ENCODE results near the gene ADI1. TPM values are rescaled to one million over a fixed set of nuclear protein-coding genes. Genes with fewer than 3 reads are reported as not detected.

Gene ADI1
- total and polyA plus RNA-seq, 2 of the 8 experiments (the other 6 are each of a cell fraction or from before 2014, with no cell fraction given): 12.2 to 40.2 TPM

- H4K91ac ChIP-seq (replicated peaks; ENCODE audit: insufficient read length, low read length): no peak overlapping the region
- peaks cover 0 to 2% of the 10 kb centered on the region in 2 experiments for H4K20me1 ChIP-seq (replicated peaks in 1 of 2; ENCODE audit: control insufficient read depth in 1 of 2, insufficient read depth in 2 of 2, low read length in 2 of 2)
- no peak overlapping the region for H2AK5ac ChIP-seq (ENCODE audit: low read depth, low read length)
- no peak for FAIRE-seq
- DNase-seq (ENCODE audit: low read depth in 1 of 2, low spot score in 2 of 2): no peak
- H3K9ac ChIP-seq (replicated peaks in 1 of 4; ENCODE audit: extremely low read depth in 1 of 4, low read depth in 3 of 4, low read length in 3 of 4): no peak overlapping the region
- H4K5ac ChIP-seq (ENCODE audit: insufficient read length, low read depth, low read length): no peak overlapping the region
- no peak overlapping the region for H2BK20ac ChIP-seq (ENCODE audit: low read length)
- H3K9me3 ChIP-seq (ENCODE audit: insufficient read depth in 2 of 2, low read depth in 1 of 2, low read length in 1 of 2): no peaks in the 10 kb centered on the region
- no peak overlapping the region for H2BK12ac ChIP-seq (ENCODE audit: low read depth, low read length)
- CTCF ChIA-PET (ENCODE audit: partially characterized antibody): interaction anchor here (0.7 to 15.8 kb wide), 9 partner anchors 9 to 136 kb away, joined by 3 to 152 read pairs (median 3); no protein-coding TSS in a partner anchor
- no peak overlapping the region for H3K56ac ChIP-seq (replicated peaks; ENCODE audit: insufficient read length, low read depth, low read length)
- H3K27ac ChIP-seq (ENCODE audit: low read depth, low read length): no peak overlapping the region
- H3K23ac ChIP-seq (ENCODE audit: insufficient read length): no peak overlapping the region
- H3K23me2 ChIP-seq (ENCODE audit: low read depth, low read length): no peaks in the 10 kb centered on the region
- no peak overlapping the region for H3K14ac ChIP-seq (ENCODE audit: insufficient read length)
- H3K4me1 ChIP-seq (replicated peaks in 1 of 4; ENCODE audit: control insufficient read depth in 3 of 4, insufficient read depth in 4 of 4, low read length in 3 of 4): peaks cover 0 to 2% (median 0%) of the 10 kb centered on the region in 4 experiments; a peak in 1 of 7 replicates
- H4K8ac ChIP-seq (ENCODE audit: extremely low read depth, insufficient read depth, low read length): no peak overlapping the region
- H2BK15ac ChIP-seq (ENCODE audit: low read length): no peak overlapping the region
- no peak overlapping the region for H3K4ac ChIP-seq (replicated peaks; ENCODE audit: insufficient read length, low read depth, low read length)
- H2BK5ac ChIP-seq (ENCODE audit: low read depth, low read length): no peak overlapping the region
- no peak overlapping the region for H2AFZ ChIP-seq (ENCODE audit: low read length)
- 86% methylated on average over 9 of the region's 10 CpGs; no CpG with 5 or more reads in 1 of the 2 experiments for WGBS, 2 experiments (ENCODE audit: extremely low coverage in 1 of 2, insufficient coverage in 1 of 2, insufficient read length in 1 of 2, insufficient replicate concordance in 2 of 2, low coverage in 1 of 2, low lambda C conversion rate in 2 of 2, missing lambda C conversion rate in 1 of 2)
- no peak overlapping the region for H3K4me2 ChIP-seq (ENCODE audit: insufficient read depth in 1 of 2, low read depth in 2 of 2, low read length in 2 of 2)
- no peaks in the 10 kb centered on the region for H3K79me2 ChIP-seq (ENCODE audit: control insufficient read depth in 1 of 2, insufficient read depth in 2 of 2, low read length in 2 of 2)
- no peak overlapping the region for H2BK120ac ChIP-seq (replicated peaks; ENCODE audit: low read depth, low read length)
- H3K79me1 ChIP-seq (ENCODE audit: low read depth, low read length): no peaks in the 10 kb centered on the region
- POLR2A ChIA-PET (ENCODE audit: partially characterized antibody): interaction anchor here (1.1 to 2.1 kb wide), 3 partner anchors 9 to 70 kb away, joined by 3 to 5 read pairs (median 3); no protein-coding TSS in a partner anchor
- no peak overlapping the region for H3K18ac ChIP-seq (ENCODE audit: extremely low read depth, low read length)
- no peaks in the 10 kb centered on the region for H3K27me3 ChIP-seq (replicated peaks in 1 of 4; ENCODE audit: control insufficient read depth in 3 of 4, extremely low read depth in 1 of 4, insufficient read depth in 3 of 4, low read length in 3 of 4)
- peaks cover 0 to 9% (median 0%) of the 10 kb centered on the region in 4 experiments; a peak in 4 of 8 replicates for H3K36me3 ChIP-seq (ENCODE audit: control insufficient read depth in 2 of 4, insufficient read depth in 4 of 4, low read length in 3 of 4)
- H3K4me3 ChIP-seq (ENCODE audit: extremely low read depth in 1 of 4, insufficient read depth in 2 of 4, low read depth in 3 of 4, low read length in 4 of 4): no peak overlapping the region
- TF ChIP-seq POU5F1 (IDR thresholded peaks at IDR 0.05; ENCODE audit: low read depth, low read length) (no peak), TCF12 (IDR thresholded peaks at IDR 0.05; ENCODE audit: low read depth, low read length) (no peak), NRF1 (IDR thresholded peaks at IDR 0.05; ENCODE audit: low read depth, low read length) (no peak), BCL11A (IDR thresholded peaks at IDR 0.05; ENCODE audit: low read depth in 2 of 2, low read length in 2 of 2) (no peak), SIRT6 (IDR thresholded peaks at IDR 0.05; ENCODE audit: low read length) (no peak), TEAD4 (IDR thresholded peaks at IDR 0.05; ENCODE audit: low read depth, low read length) (no peak), EP300 (IDR thresholded peaks at IDR 0.05; ENCODE audit: borderline replicate concordance in 1 of 2, low read depth in 2 of 2, low read length in 2 of 2) (no peak), JUN (IDR thresholded peaks at IDR 0.05; ENCODE audit: low read depth, low read length) (no peak), CTBP2 (IDR thresholded peaks at IDR 0.05; ENCODE audit: borderline replicate concordance, insufficient read depth, insufficient read length, low read length) (no peak), BACH1 (IDR thresholded peaks at IDR 0.05; ENCODE audit: low read length) (no peak), YY1 (IDR thresholded peaks at IDR 0.05; ENCODE audit: low read depth, low read length) (no peak), TBP (IDR thresholded peaks at IDR 0.05; ENCODE audit: low read depth, low read length) (no peak), SRF (IDR thresholded peaks at IDR 0.05; ENCODE audit: low read depth, low read length) (no peak)
- TF ChIP-seq, protein P1, sequence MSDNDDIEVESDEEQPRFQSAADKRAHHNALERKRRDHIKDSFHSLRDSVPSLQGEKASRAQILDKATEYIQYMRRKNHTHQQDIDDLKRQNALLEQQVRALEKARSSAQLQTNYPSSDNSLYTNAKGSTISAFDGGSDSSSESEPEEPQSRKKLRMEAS (IDR thresholded peaks at IDR 0.05): no peak
Measured at GRCh38 chr2:3472966-3473365, 46.4 kb downstream of the ADI1 start.

All from H1 (cell line).